K562 (cell line): ENCODE results near the gene PCMTD2.

Source experiments
- BHLHE40 ChIP-seq: IDR thresholded peaks from 2 replicates; pipeline ENCODE4 v1.6.1; 2011; ENCODE audit warnings: low read length, improper control_type of control experiment
- CHD4 ChIP-seq: fragments of 200-600 bp; sonication (generic); IDR thresholded peaks from 3 replicates; pipeline ENCODE4 v1.6.1; 2012; ENCODE audit warnings: low read depth, mild to moderate bottlenecking, mixed read lengths, low read length, inconsistent platforms; ENCODE audit not compliant: insufficient read depth, insufficient replicate concordance, poor library complexity, severe bottlenecking
- CTCF ChIP-seq, 3 experiments: IDR thresholded peaks in 2 of 3; conservative IDR thresholded peaks in 1 of 3; 2 replicates each; pipeline ENCODE4 v1.5.1; 2011 to 2012; ENCODE audit warnings: low read length in 3 of 3, mild to moderate bottlenecking in 3 of 3, control low read depth in 2 of 3, improper control_type of control experiment in 1 of 3, inconsistent platforms in 1 of 3, low read depth in 1 of 3, mixed read lengths in 1 of 3, moderate library complexity in 1 of 3; ENCODE audit not compliant: insufficient read depth in 2 of 3
- EHMT2 ChIP-seq: fragments of 450-650 bp; IDR thresholded peaks from 2 replicates; pipeline ENCODE4 v1.6.1; 2018; ENCODE audit warnings: antibody characterized with exemption
- ELK1 ChIP-seq: sonication (generic); formaldehyde crosslinking; IDR thresholded peaks from 2 replicates; pipeline ENCODE4 v1.8.1; 2022; ENCODE audit warnings: missing genetic modification reagents
- GABPA ChIP-seq: fragments of 200-800 bp; sonication (Bioruptor generic); conservative IDR thresholded peaks from 2 replicates; pipeline ENCODE4 v1.6.1; 2016; ENCODE audit warnings: low read depth, missing genetic modification characterization, missing compliant biosample characterization
- HDAC6 ChIP-seq: IDR thresholded peaks from 2 replicates; pipeline ENCODE4 v1.6.1; 2012; ENCODE audit warnings: low read depth, mild to moderate bottlenecking, control low read depth, inconsistent platforms, low read length, moderate library complexity
- HES1 ChIP-seq: fragments of 450-650 bp; IDR thresholded peaks from 2 replicates; pipeline ENCODE4 v1.6.1; 2016; ENCODE audit warnings: low read depth, mild to moderate bottlenecking, moderate library complexity
- KDM5B ChIP-seq: fragments of 200-600 bp; sonication (generic); IDR thresholded peaks from 2 replicates; pipeline ENCODE4 v1.6.1; 2012; ENCODE audit warnings: low read depth, mild to moderate bottlenecking, moderate library complexity, low read length, control low read depth, inconsistent platforms; ENCODE audit not compliant: insufficient replicate concordance
- MAX ChIP-seq: sonication (generic); formaldehyde crosslinking; IDR thresholded peaks from 2 replicates; pipeline ENCODE4 v1.9.0; 2022; ENCODE audit warnings: mild to moderate bottlenecking, missing genetic modification reagents
- POLR2A ChIP-seq: fragments of 450-650 bp; conservative IDR thresholded peaks from 2 replicates; pipeline ENCODE4 v1.6.1; 2016
- ZNF121 ChIP-seq: sonication (generic); formaldehyde crosslinking; conservative IDR thresholded peaks from 2 replicates; pipeline ENCODE4 v1.8.0; 2022; ENCODE audit warnings: missing genetic modification reagents
- ZNF174 ChIP-seq: fragments of 250-450 bp; sonication (Bioruptor Pico); IDR thresholded peaks from 2 replicates; pipeline ENCODE4 v1.4.0; 2020; ENCODE audit warnings: mild to moderate bottlenecking
- ZSCAN32 ChIP-seq: fragments of 450-650 bp; formaldehyde crosslinking; IDR thresholded peaks from 2 replicates; pipeline ENCODE4 v1.4.0; 2020; ENCODE audit warnings: mild to moderate bottlenecking, moderate library complexity

- TF ChIP-seq ZNF174 (CRISPR knock-in tag) = no peak
- no peak for TF ChIP-seq BHLHE40
- no peak for TF ChIP-seq GABPA
- no peak for TF ChIP-seq ZSCAN32 (CRISPR knock-in tag)
- no peak for TF ChIP-seq POLR2A
- no peak for TF ChIP-seq MAX (CRISPR knock-in tag)
- TF ChIP-seq CTCF (IDR thresholded peaks at IDR 0.05 in 2 of 3, conservative IDR thresholded peaks at IDR 0.05 in 1 of 3; ENCODE audit: insufficient read depth in 2 of 3, low read depth in 1 of 3, low read length in 3 of 3) = no peak
- no peak for TF ChIP-seq EHMT2
- no peak for TF ChIP-seq CHD4
- no peak for TF ChIP-seq HES1
- TF ChIP-seq ELK1 = no peak
- no peak for TF ChIP-seq KDM5B
- TF ChIP-seq ZNF121 = no peak
- no peak for TF ChIP-seq HDAC6
These were observed 35.1 kb upstream of the PCMTD2 start for GRCh38 chr20:64220420-64220819.
